H1 (cell line): ENCODE data around the gene SLC6A8. TPM values are rescaled to one million over a fixed set of nuclear protein-coding genes. Genes with fewer than 3 reads are reported as not detected.

Experiments used
- CTCF ChIA-PET: fragments of 300-600 bp; sonication (Branson Sonifier 250); formaldehyde crosslinking; loops from one replicate; lab custom pipeline; 2021; ENCODE audit not compliant: partially characterized antibody; lab: Charles Lee
- POLR2A ChIA-PET: fragments of 300-600 bp; sonication (Branson Sonifier 250); formaldehyde crosslinking; loops from one replicate; lab custom pipeline; 2021; ENCODE audit warnings: inconsistent platforms; ENCODE audit not compliant: partially characterized antibody; lab: Charles Lee
- DNase-seq, 2 experiments: peaks; one replicate each; pipeline versions ENCODE4 v3.0.0 to v3.0.0-alpha.2; 2010 to 2022; ENCODE audit warnings: low spot score in 2 of 2, low read depth in 1 of 2, mixed read lengths in 1 of 2
- FAIRE-seq: peaks from 2 replicates; lab custom pipeline; 2011; peaks lifted over from hg19 to GRCh38; lab: Jason Lieb, UNC
- H2AFZ ChIP-seq: 2 replicates; pipeline ENCODE4 v1.8.1; 2012; ENCODE audit warnings: low read length, inconsistent platforms
- H2AK5ac ChIP-seq: 2 replicates; pipeline ENCODE4 v1.6.1; 2013; ENCODE audit warnings: low read depth, low read length
- H2BK120ac ChIP-seq: replicated peaks from 2 replicates; pipeline ENCODE3; 2013; ENCODE audit warnings: low read depth, low read length, inconsistent platforms
- H2BK12ac ChIP-seq: 2 replicates; pipeline ENCODE4 v1.6.1; 2013; ENCODE audit warnings: low read depth, low read length
- H2BK15ac ChIP-seq: 2 replicates; pipeline ENCODE4 v1.6.1; 2013; ENCODE audit warnings: low read length
- H2BK20ac ChIP-seq: 2 replicates; pipeline ENCODE4 v1.6.1; 2013; ENCODE audit warnings: low read length
- H2BK5ac ChIP-seq: 2 replicates; pipeline ENCODE4 v1.6.1; 2013; ENCODE audit warnings: low read depth, low read length
- H3K14ac ChIP-seq: 2 replicates; pipeline ENCODE4 v1.6.1; 2013; ENCODE audit warnings: inconsistent platforms; ENCODE audit not compliant: insufficient read length
- H3K18ac ChIP-seq: 2 replicates; pipeline ENCODE4 v1.6.1; 2013; ENCODE audit warnings: low read length; ENCODE audit errors: extremely low read depth
- H3K23ac ChIP-seq: 2 replicates; pipeline ENCODE4 v1.6.1; 2013; ENCODE audit warnings: inconsistent platforms; ENCODE audit not compliant: insufficient read length
- H3K23me2 ChIP-seq: 2 replicates; pipeline ENCODE4 v1.6.1; 2013; ENCODE audit warnings: low read depth, low read length
- H3K27ac ChIP-seq: 2 replicates; pipeline ENCODE4 v1.6.1; 2011; ENCODE audit warnings: low read depth, low read length, inconsistent platforms
- H3K27me3 ChIP-seq, 4 experiments: replicated peaks in 1 of 4; 1 replicate in 1 of 4; 2 replicates in 3 of 4; pipeline versions ENCODE4 v1.6.1 to v1.8.1; 2011 to 2013; ENCODE audit warnings: low read length in 3 of 4, mild to moderate bottlenecking in 3 of 4, inconsistent platforms in 2 of 4, mixed read lengths in 2 of 4, moderate library complexity in 1 of 4; ENCODE audit not compliant: control insufficient read depth in 3 of 4, insufficient read depth in 3 of 4; ENCODE audit errors: extremely low read depth in 1 of 4
- H3K36me3 ChIP-seq, 4 experiments: 2 replicates each; pipeline versions ENCODE4 v1.6.1 to v1.8.1; 2011 to 2013; ENCODE audit warnings: mild to moderate bottlenecking in 4 of 4, low read length in 3 of 4, moderate library complexity in 2 of 4, control low read depth in 1 of 4, inconsistent platforms in 1 of 4; ENCODE audit not compliant: insufficient read depth in 4 of 4, control insufficient read depth in 2 of 4
- H3K4ac ChIP-seq: replicated peaks from 2 replicates; pipeline ENCODE3; 2013; ENCODE audit warnings: low read length, low read depth, mixed read lengths, inconsistent platforms; ENCODE audit not compliant: insufficient read length
- H3K4me1 ChIP-seq, 4 experiments: replicated peaks in 1 of 4; 1 replicate in 1 of 4; 2 replicates in 3 of 4; pipeline versions ENCODE4 v1.6.1 to v1.8.1; 2011 to 2013; ENCODE audit warnings: low read length in 3 of 4, inconsistent platforms in 2 of 4, mixed read lengths in 1 of 4; ENCODE audit not compliant: insufficient read depth in 4 of 4, control insufficient read depth in 3 of 4
- H3K4me2 ChIP-seq, 2 experiments: 2 replicates each; pipeline versions ENCODE4 v1.6.1 to v1.8.1; 2011 to 2013; ENCODE audit warnings: low read depth in 2 of 2, low read length in 2 of 2, control low read depth in 1 of 2, inconsistent platforms in 1 of 2, mild to moderate bottlenecking in 1 of 2; ENCODE audit not compliant: insufficient read depth in 1 of 2
- H3K4me3 ChIP-seq, 4 experiments: fragments of 200-600, 300-600 bp in 1 of 4; sonication (generic), shearing (Covaris generic), sonication (Bioruptor Twin) in 1 of 4; 2 replicates each; pipeline versions ENCODE4 v1.5.1 to v1.8.1; 2011 to 2016; ENCODE audit warnings: low read length in 4 of 4, low read depth in 3 of 4, control low read depth in 2 of 4, inconsistent platforms in 2 of 4, mild to moderate bottlenecking in 2 of 4, mixed read lengths in 1 of 4, moderate library complexity in 1 of 4; ENCODE audit not compliant: insufficient read depth in 2 of 4; ENCODE audit errors: extremely low read depth in 1 of 4
- H3K56ac ChIP-seq: replicated peaks from 2 replicates; pipeline ENCODE3; 2013; ENCODE audit warnings: low read depth, mild to moderate bottlenecking, mixed read lengths, low read length, inconsistent platforms; ENCODE audit not compliant: insufficient read length
- H3K79me1 ChIP-seq: 2 replicates; pipeline ENCODE4 v1.6.1; 2013; ENCODE audit warnings: low read depth, low read length, control low read depth
- H3K79me2 ChIP-seq, 2 experiments: 2 replicates each; pipeline versions ENCODE4 v1.6.1 to v1.8.1; 2012 to 2013; ENCODE audit warnings: low read length in 2 of 2, mild to moderate bottlenecking in 2 of 2, inconsistent platforms in 1 of 2; ENCODE audit not compliant: insufficient read depth in 2 of 2, control insufficient read depth in 1 of 2
- H3K9ac ChIP-seq, 4 experiments: replicated peaks in 1 of 4; 1 replicate in 1 of 4; 2 replicates in 3 of 4; pipeline versions ENCODE4 v1.6.1 to v1.8.1; 2011 to 2013; ENCODE audit warnings: low read depth in 3 of 4, low read length in 3 of 4, control low read depth in 2 of 4, mild to moderate bottlenecking in 2 of 4, moderate library complexity in 2 of 4, inconsistent platforms in 1 of 4; ENCODE audit errors: extremely low read depth in 1 of 4
- H3K9me3 ChIP-seq, 2 experiments: 2 replicates each; pipeline versions ENCODE4 v1.6.1 to v1.8.1; 2012 to 2013; ENCODE audit warnings: mild to moderate bottlenecking in 2 of 2, moderate library complexity in 2 of 2, control low read depth in 1 of 2, inconsistent platforms in 1 of 2, low read depth in 1 of 2, low read length in 1 of 2, mixed read lengths in 1 of 2; ENCODE audit not compliant: insufficient read depth in 2 of 2
- H4K20me1 ChIP-seq, 2 experiments: replicated peaks in 1 of 2; 2 replicates each; pipeline versions ENCODE3 to v1.8.1; 2011 to 2013; ENCODE audit warnings: inconsistent platforms in 2 of 2, low read length in 2 of 2, mild to moderate bottlenecking in 1 of 2; ENCODE audit not compliant: insufficient read depth in 2 of 2, control insufficient read depth in 1 of 2
- H4K5ac ChIP-seq: 2 replicates; pipeline ENCODE4 v1.6.1; 2013; ENCODE audit warnings: low read length, low read depth, mixed read lengths, inconsistent platforms; ENCODE audit not compliant: insufficient read length
- H4K8ac ChIP-seq: 2 replicates; pipeline ENCODE4 v1.8.0; 2013; ENCODE audit warnings: mild to moderate bottlenecking, moderate library complexity, low read length, inconsistent platforms; ENCODE audit not compliant: insufficient read depth; ENCODE audit errors: extremely low read depth
- H4K91ac ChIP-seq: replicated peaks from 2 replicates; pipeline ENCODE3; 2013; ENCODE audit warnings: low read length, mixed read lengths, inconsistent platforms; ENCODE audit not compliant: insufficient read length
- BRCA1 ChIP-seq: IDR thresholded peaks from 2 replicates; pipeline ENCODE4 v1.6.1; 2012; ENCODE audit warnings: low read depth, low read length, improper control_type of control experiment
- CEBPB ChIP-seq: IDR thresholded peaks from 2 replicates; pipeline ENCODE4 v1.6.1; 2012; ENCODE audit warnings: low read depth, low read length
- EP300 ChIP-seq, 2 experiments: IDR thresholded peaks; 1 replicate in 1 of 2; 2 replicates in 1 of 2; pipeline ENCODE4 v1.6.1; 2011 to 2012; ENCODE audit warnings: low read depth in 2 of 2, low read length in 2 of 2, mild to moderate bottlenecking in 2 of 2, borderline replicate concordance in 1 of 2, inconsistent platforms in 1 of 2, moderate library complexity in 1 of 2
- HDAC6 ChIP-seq: IDR thresholded peaks from one replicate; pipeline ENCODE4 v1.7.1; 2012; ENCODE audit warnings: low read depth, mild to moderate bottlenecking, inconsistent platforms, low read length, moderate library complexity
- JUN ChIP-seq: IDR thresholded peaks from 2 replicates; pipeline ENCODE4 v1.6.1; 2011; ENCODE audit warnings: low read depth, mild to moderate bottlenecking, improper control_type of control experiment, low read length
- POU5F1 ChIP-seq: IDR thresholded peaks from 2 replicates; pipeline ENCODE4 v1.6.1; 2011; ENCODE audit warnings: low read depth, mild to moderate bottlenecking, low read length, moderate library complexity
- SIX5 ChIP-seq: IDR thresholded peaks from 2 replicates; pipeline ENCODE4 v1.6.1; 2011; ENCODE audit warnings: mild to moderate bottlenecking, low read depth, low read length
- WGBS, 2 experiments: shearing (Covaris generic) in 1 of 2; methylation state at CpG; one replicate each; pipeline versions ENCODE4 v1.1.6 to v1.1.7; 2013 to 2015; ENCODE audit warnings: low lambda C conversion rate in 2 of 2, mixed read lengths in 2 of 2, inconsistent platforms in 1 of 2, low coverage in 1 of 2, missing lambda C conversion rate in 1 of 2; ENCODE audit not compliant: insufficient replicate concordance in 2 of 2, insufficient coverage in 1 of 2, insufficient read length in 1 of 2; ENCODE audit errors: extremely low coverage in 1 of 2, missing lambda C conversion rate in 1 of 2; 5-methylcytosine and 5-hydroxymethylcytosine counted together
- polyA plus RNA-seq, 7 experiments: library from polyadenylated mRNA; depleted of rRNA in 3 of 7; stranded (reverse) in 5 of 7; unstranded in 2 of 7; fragments of >200 nt in 5 of 7; fragments of 200-250 nt in 2 of 7; gene quantifications; 1 replicate in 5 of 7; 2 replicates in 1 of 7; 4 replicates in 1 of 7; pipeline versions ENCODE4 v1.2.1 to v1.2.3, GENCODE V29; 2011 to 2013; ENCODE audit warnings: missing spikeins in 2 of 7, mixed read lengths in 2 of 7
- total RNA-seq: library from RNA; stranded (reverse); fragmentation: NEBNext Ultra II Directional; extraction: Animal tissue kit (Norgen Biotek cat#: 25700); gene quantifications from 2 replicates; pipeline ENCODE4 v1.2.1, GENCODE V29; 2021
- TF ChIP-seq, protein P1 (sequence below), 3 experiments: IDR thresholded peaks; 1 replicate in 2 of 3; 2 replicates in 1 of 3; pipeline versions ENCODE4 v1.5.1 to v1.6.1; 2011; ENCODE audit warnings: low read length in 3 of 3, mild to moderate bottlenecking in 3 of 3, inconsistent platforms in 2 of 3, low read depth in 1 of 3, moderate library complexity in 1 of 3; ENCODE audit not compliant: insufficient read depth in 1 of 3; ENCODE audit errors: control extremely low read depth in 1 of 3
- TF ChIP-seq, protein P2 (sequence below): IDR thresholded peaks from 2 replicates; pipeline ENCODE4 v1.6.1; 2011; ENCODE audit warnings: low read depth, mild to moderate bottlenecking, low read length; ENCODE audit not compliant: insufficient read depth

SLC6A8 gene
- total and polyA plus RNA-seq, 2 of the 8 experiments (the other 6 are each of a cell fraction or from before 2014, with no cell fraction given) = 87.7 to 94.7 TPM

- DNase-seq (no peak), FAIRE-seq (no peak)
- no peaks in the 10 kb centered on the region for H3K79me2 ChIP-seq
- H3K18ac ChIP-seq = no peak overlapping the region
- H3K4me1 ChIP-seq = no peaks in the 10 kb centered on the region
- no peak overlapping the region for H4K5ac ChIP-seq
- H2BK12ac ChIP-seq = no peak overlapping the region
- CTCF ChIA-PET = interaction anchor here (1.0 to 2.5 kb wide), 2 partner anchors 8 to 13 kb away, joined by 3 to 10 read pairs; partner anchors contain the start of gene SLC6A8
- no peak overlapping the region for H3K14ac ChIP-seq
- no peak overlapping the region for H3K4ac ChIP-seq
- no peaks in the 10 kb centered on the region for H3K27me3 ChIP-seq
- no peak overlapping the region for H4K8ac ChIP-seq
- H3K79me1 ChIP-seq = no peaks in the 10 kb centered on the region
- peaks cover 0 to 29% (median 6%) of the 10 kb centered on the region in 4 experiments; a peak in 6 of 8 replicates for H3K36me3 ChIP-seq
- H3K23me2 ChIP-seq = no peaks in the 10 kb centered on the region
- H3K4me3 ChIP-seq = no peak overlapping the region
- H3K9ac ChIP-seq = no peak overlapping the region
- no peak overlapping the region for H3K27ac ChIP-seq
- no peak overlapping the region for H3K23ac ChIP-seq
- no peaks in the 10 kb centered on the region for H4K20me1 ChIP-seq
- no peak overlapping the region for H2BK15ac ChIP-seq
- no peak overlapping the region for H2BK20ac ChIP-seq
- H3K9me3 ChIP-seq = no peaks in the 10 kb centered on the region
- H2AK5ac ChIP-seq = no peak overlapping the region
- no peak overlapping the region for H2BK120ac ChIP-seq
- H3K4me2 ChIP-seq = no peak overlapping the region
- no peak overlapping the region for H2AFZ ChIP-seq
- H3K56ac ChIP-seq = no peak overlapping the region
- 80% methylated on average over 5 of the region's 15 CpGs; no CpG with 5 or more reads in 1 of the 2 experiments for WGBS, 2 experiments
- no peak overlapping the region for H2BK5ac ChIP-seq
- POLR2A ChIA-PET = interaction anchor here (0.9 to 1.9 kb wide), 2 partner anchors 8 to 14 kb away, joined by 4 to 11 read pairs; no protein-coding TSS in a partner anchor
- H4K91ac ChIP-seq = no peak overlapping the region
- no peak for TF ChIP-seq POU5F1
- TF ChIP-seq SIX5 = no peak
- TF ChIP-seq BRCA1 = no peak
- TF ChIP-seq, protein P1, sequence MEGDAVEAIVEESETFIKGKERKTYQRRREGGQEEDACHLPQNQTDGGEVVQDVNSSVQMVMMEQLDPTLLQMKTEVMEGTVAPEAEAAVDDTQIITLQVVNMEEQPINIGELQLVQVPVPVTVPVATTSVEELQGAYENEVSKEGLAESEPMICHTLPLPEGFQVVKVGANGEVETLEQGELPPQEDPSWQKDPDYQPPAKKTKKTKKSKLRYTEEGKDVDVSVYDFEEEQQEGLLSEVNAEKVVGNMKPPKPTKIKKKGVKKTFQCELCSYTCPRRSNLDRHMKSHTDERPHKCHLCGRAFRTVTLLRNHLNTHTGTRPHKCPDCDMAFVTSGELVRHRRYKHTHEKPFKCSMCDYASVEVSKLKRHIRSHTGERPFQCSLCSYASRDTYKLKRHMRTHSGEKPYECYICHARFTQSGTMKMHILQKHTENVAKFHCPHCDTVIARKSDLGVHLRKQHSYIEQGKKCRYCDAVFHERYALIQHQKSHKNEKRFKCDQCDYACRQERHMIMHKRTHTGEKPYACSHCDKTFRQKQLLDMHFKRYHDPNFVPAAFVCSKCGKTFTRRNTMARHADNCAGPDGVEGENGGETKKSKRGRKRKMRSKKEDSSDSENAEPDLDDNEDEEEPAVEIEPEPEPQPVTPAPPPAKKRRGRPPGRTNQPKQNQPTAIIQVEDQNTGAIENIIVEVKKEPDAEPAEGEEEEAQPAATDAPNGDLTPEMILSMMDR (IDR thresholded peaks at IDR 0.05; ENCODE audit: control extremely low read depth in 1 of 3, insufficient read depth in 1 of 3, low read depth in 1 of 3, low read length in 3 of 3) = no peak
- TF ChIP-seq, protein P2, sequence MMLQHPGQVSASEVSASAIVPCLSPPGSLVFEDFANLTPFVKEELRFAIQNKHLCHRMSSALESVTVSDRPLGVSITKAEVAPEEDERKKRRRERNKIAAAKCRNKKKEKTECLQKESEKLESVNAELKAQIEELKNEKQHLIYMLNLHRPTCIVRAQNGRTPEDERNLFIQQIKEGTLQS = no peak
- TF ChIP-seq JUN = no peak
- no peak for TF ChIP-seq CEBPB
- no peak for TF ChIP-seq HDAC6
- TF ChIP-seq EP300 (IDR thresholded peaks at IDR 0.05; ENCODE audit: borderline replicate concordance in 1 of 2, low read depth in 2 of 2, low read length in 2 of 2) = no peak
Measured at GRCh38 chrX:153700376-153700945, 12.7 kb downstream of the SLC6A8 start.
